H9 (cell line): ENCODE measurements around the gene VEGFA. TPM values are rescaled to one million over a fixed set of nuclear protein-coding genes. Genes with fewer than 3 reads are reported as not detected.
A peak's percentile ranks its signal among the peaks of the same experiment; 100 is the strongest.

Experiments used
- DNase-seq: peaks from one replicate; pipeline ENCODE4 v3.0.0-alpha.2; 2017
- H2AFZ ChIP-seq: one replicate; pipeline ENCODE4 v1.6.1; 2013; ENCODE audit warnings: mild to moderate bottlenecking, low read length, control low read depth, moderate library complexity
- H2AK5ac ChIP-seq: 2 replicates; pipeline ENCODE4 v1.6.1; 2013; ENCODE audit warnings: low read length, control low read depth, mixed read lengths; ENCODE audit not compliant: insufficient read length
- H2BK120ac ChIP-seq: one replicate; pipeline ENCODE4 v1.6.1; 2013; ENCODE audit warnings: low read depth, mild to moderate bottlenecking, low read length, control low read depth, inconsistent platforms; ENCODE audit not compliant: poor library complexity, severe bottlenecking
- H2BK12ac ChIP-seq: 2 replicates; pipeline ENCODE4 v1.6.1; 2013; ENCODE audit warnings: low read length, control low read depth, mixed read lengths, low read depth; ENCODE audit not compliant: insufficient read length
- H2BK15ac ChIP-seq: 2 replicates; pipeline ENCODE4 v1.6.1; 2013; ENCODE audit warnings: low read depth, low read length, control low read depth
- H2BK20ac ChIP-seq: one replicate; pipeline ENCODE4 v1.6.1; 2013; ENCODE audit warnings: low read depth, mild to moderate bottlenecking, low read length, control low read depth, inconsistent platforms; ENCODE audit not compliant: poor library complexity, severe bottlenecking
- H2BK5ac ChIP-seq: 2 replicates; pipeline ENCODE4 v1.6.1; 2013; ENCODE audit warnings: low read length, control low read depth, mixed read lengths; ENCODE audit not compliant: insufficient read length
- H3K14ac ChIP-seq: 2 replicates; pipeline ENCODE4 v1.6.1; 2013; ENCODE audit warnings: low read length, control low read depth; ENCODE audit not compliant: insufficient read depth
- H3K18ac ChIP-seq: 2 replicates; pipeline ENCODE4 v1.6.1; 2013; ENCODE audit warnings: low read depth, mild to moderate bottlenecking, mixed read lengths, low read length, control low read depth; ENCODE audit not compliant: insufficient read length
- H3K23ac ChIP-seq: 2 replicates; pipeline ENCODE4 v1.6.1; 2013; ENCODE audit warnings: low read length, control low read depth, mixed read lengths, low read depth; ENCODE audit not compliant: insufficient read length
- H3K23me2 ChIP-seq: 2 replicates; pipeline ENCODE4 v1.6.1; 2013; ENCODE audit warnings: low read depth, mild to moderate bottlenecking, mixed read lengths, low read length, control low read depth; ENCODE audit not compliant: insufficient read length, poor library complexity, severe bottlenecking
- H3K27ac ChIP-seq: 2 replicates; pipeline ENCODE4 v1.5.1; 2013; ENCODE audit warnings: low read length, control low read depth, mixed read lengths, low read depth; ENCODE audit not compliant: insufficient read length
- H3K27me3 ChIP-seq: 2 replicates; pipeline ENCODE4 v1.6.1; 2013; ENCODE audit warnings: low read length, control low read depth, inconsistent platforms; ENCODE audit not compliant: insufficient read depth
- H3K4ac ChIP-seq: 2 replicates; pipeline ENCODE4 v1.6.1; 2013; ENCODE audit warnings: low read depth, mild to moderate bottlenecking, control low read depth, inconsistent platforms, low read length, moderate library complexity
- H3K4me1 ChIP-seq: 2 replicates; pipeline ENCODE4 v1.6.1; 2013; ENCODE audit warnings: low read length, control low read depth, inconsistent platforms; ENCODE audit not compliant: insufficient read depth
- H3K4me2 ChIP-seq: 2 replicates; pipeline ENCODE4 v1.6.1; 2013; ENCODE audit warnings: low read length, control low read depth, mixed read lengths; ENCODE audit not compliant: insufficient read length, insufficient read depth
- H3K56ac ChIP-seq: 2 replicates; pipeline ENCODE4 v1.6.1; 2013; ENCODE audit warnings: low read depth, mild to moderate bottlenecking, mixed read lengths, low read length, control low read depth; ENCODE audit not compliant: insufficient read length
- H3K79me1 ChIP-seq: 2 replicates; pipeline ENCODE4 v1.6.1; 2013; ENCODE audit warnings: low read depth, mild to moderate bottlenecking, moderate library complexity, low read length, control low read depth, inconsistent platforms; ENCODE audit not compliant: insufficient read depth, poor library complexity, severe bottlenecking
- H3K79me2 ChIP-seq: 2 replicates; pipeline ENCODE4 v1.6.1; 2013; ENCODE audit warnings: low read length, control low read depth, inconsistent platforms; ENCODE audit not compliant: insufficient read depth
- H3K9ac ChIP-seq: 2 replicates; pipeline ENCODE4 v1.6.1; 2013; ENCODE audit warnings: low read length, control low read depth, mixed read lengths; ENCODE audit not compliant: insufficient read length; ENCODE audit errors: extremely low read depth
- H3K9me3 ChIP-seq: one replicate; pipeline ENCODE4 v1.6.1; 2013; ENCODE audit warnings: low read depth, low read length, inconsistent platforms; ENCODE audit not compliant: control insufficient read depth
- H3T11ph ChIP-seq: one replicate; pipeline ENCODE4 v1.6.1; 2013; ENCODE audit warnings: mild to moderate bottlenecking, low read length, control low read depth, inconsistent platforms
- H4K20me1 ChIP-seq: one replicate; pipeline ENCODE4 v1.6.1; 2013; ENCODE audit not compliant: control insufficient read depth, insufficient read length, insufficient read depth
- H4K5ac ChIP-seq: 2 replicates; pipeline ENCODE4 v1.6.1; 2013; ENCODE audit warnings: low read depth, mild to moderate bottlenecking, mixed read lengths, low read length, control low read depth; ENCODE audit not compliant: insufficient read length
- H4K8ac ChIP-seq: replicated peaks from 2 replicates; pipeline ENCODE4 v1.6.1; 2013; ENCODE audit warnings: low read length, control low read depth, mixed read lengths, low read depth; ENCODE audit not compliant: insufficient read length
- H4K91ac ChIP-seq: 2 replicates; pipeline ENCODE4 v1.6.1; 2013; ENCODE audit warnings: low read depth, mild to moderate bottlenecking, moderate library complexity, mixed read lengths, low read length, control low read depth; ENCODE audit not compliant: insufficient read length
- H3K27ac Mint-ChIP-seq, 3 experiments: 2 replicates in 2 of 3; 3 replicates in 1 of 3; pipeline ENCODE4 v1.8.0; 2020 to 2021; ENCODE audit warnings: mixed read lengths in 3 of 3, mild to moderate bottlenecking in 1 of 3, moderate library complexity in 1 of 3
- H3K27me3 Mint-ChIP-seq: 2 replicates; pipeline ENCODE4 v1.8.0; 2021; ENCODE audit warnings: low read depth, mild to moderate bottlenecking, moderate library complexity, mixed read lengths
- H3K36me3 Mint-ChIP-seq, 3 experiments: 2 replicates in 2 of 3; 3 replicates in 1 of 3; pipeline ENCODE4 v1.8.0; 2020 to 2021; ENCODE audit warnings: low read depth in 3 of 3, mixed read lengths in 3 of 3; ENCODE audit not compliant: insufficient read depth in 1 of 3
- H3K4me1 Mint-ChIP-seq, 2 experiments: 2 replicates each; pipeline ENCODE4 v1.8.0; 2020; ENCODE audit warnings: mixed read lengths in 2 of 2
- H3K4me3 Mint-ChIP-seq, 2 experiments: 2 replicates in 1 of 2; 3 replicates in 1 of 2; pipeline ENCODE4 v1.8.0; 2020 to 2021; ENCODE audit warnings: mild to moderate bottlenecking in 2 of 2, mixed read lengths in 2 of 2, moderate library complexity in 1 of 2
- H3K9me3 Mint-ChIP-seq, 2 experiments: 2 replicates in 1 of 2; 3 replicates in 1 of 2; pipeline ENCODE4 v1.8.0; 2020; ENCODE audit warnings: mild to moderate bottlenecking in 2 of 2, mixed read lengths in 2 of 2, moderate library complexity in 1 of 2
- WGBS: extraction: QIAGEN DNeasy Blood & Tissue Kit; methylation state at CpG from one replicate; pipeline ENCODE4 v1.1.7; 2013; ENCODE audit warnings: missing lambda C conversion rate, low lambda C conversion rate, mixed read lengths; ENCODE audit not compliant: insufficient read length; ENCODE audit errors: extremely low coverage; 5-methylcytosine and 5-hydroxymethylcytosine counted together
- total RNA-seq: library from RNA; stranded (reverse); gene quantifications from 2 replicates; pipeline ENCODE4 v1.2.1, GENCODE V29; 2021
- TF ChIP-seq, protein P1 (sequence below): fragments of 200-600 bp; sonication (generic); conservative IDR thresholded peaks from 3 replicates; pipeline ENCODE4 v1.8.0; 2021; ENCODE audit warnings: antibody characterized with exemption, mild to moderate bottlenecking

The VEGFA gene
- total RNA-seq, 1 experiment from 2014 or later = 47.9 TPM

DNA sequence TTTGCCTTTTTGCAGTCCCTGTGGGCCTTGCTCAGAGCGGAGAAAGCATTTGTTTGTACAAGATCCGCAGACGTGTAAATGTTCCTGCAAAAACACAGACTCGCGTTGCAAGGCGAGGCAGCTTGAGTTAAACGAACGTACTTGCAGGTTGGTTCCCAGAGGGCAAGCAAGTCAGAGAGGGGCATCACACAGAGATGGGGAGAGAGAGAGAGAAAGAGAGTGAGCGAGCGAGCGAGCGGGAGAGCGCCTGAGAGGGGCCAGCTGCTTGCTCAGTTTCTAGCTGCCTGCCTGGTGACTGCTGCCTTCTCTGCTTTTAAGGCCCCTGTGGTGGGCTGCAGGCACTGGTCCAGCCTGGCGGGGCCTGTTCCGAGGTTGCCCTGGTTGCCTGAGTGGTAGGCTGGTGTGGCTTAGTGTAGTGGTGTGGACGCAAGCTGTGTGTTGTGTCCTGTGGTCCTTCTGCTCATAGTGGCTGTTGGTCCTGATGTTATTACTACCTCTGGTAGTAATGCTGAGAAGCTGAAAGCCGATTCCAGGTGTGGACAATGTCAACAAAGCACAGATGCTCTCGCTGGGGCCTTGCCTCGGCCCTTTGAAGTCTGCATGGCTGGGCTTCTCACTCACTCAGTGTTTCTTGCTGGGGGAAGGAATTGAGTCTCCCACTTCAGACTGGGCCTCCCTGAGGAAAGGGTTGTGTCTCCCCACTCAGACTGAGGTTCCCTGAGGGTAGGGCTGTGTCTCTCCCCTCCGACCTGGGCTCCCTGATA, 12.1 kb downstream of the VEGFA start:
- H3K9ac ChIP-seq = no peak overlapping the region
- TF ChIP-seq, protein P1, sequence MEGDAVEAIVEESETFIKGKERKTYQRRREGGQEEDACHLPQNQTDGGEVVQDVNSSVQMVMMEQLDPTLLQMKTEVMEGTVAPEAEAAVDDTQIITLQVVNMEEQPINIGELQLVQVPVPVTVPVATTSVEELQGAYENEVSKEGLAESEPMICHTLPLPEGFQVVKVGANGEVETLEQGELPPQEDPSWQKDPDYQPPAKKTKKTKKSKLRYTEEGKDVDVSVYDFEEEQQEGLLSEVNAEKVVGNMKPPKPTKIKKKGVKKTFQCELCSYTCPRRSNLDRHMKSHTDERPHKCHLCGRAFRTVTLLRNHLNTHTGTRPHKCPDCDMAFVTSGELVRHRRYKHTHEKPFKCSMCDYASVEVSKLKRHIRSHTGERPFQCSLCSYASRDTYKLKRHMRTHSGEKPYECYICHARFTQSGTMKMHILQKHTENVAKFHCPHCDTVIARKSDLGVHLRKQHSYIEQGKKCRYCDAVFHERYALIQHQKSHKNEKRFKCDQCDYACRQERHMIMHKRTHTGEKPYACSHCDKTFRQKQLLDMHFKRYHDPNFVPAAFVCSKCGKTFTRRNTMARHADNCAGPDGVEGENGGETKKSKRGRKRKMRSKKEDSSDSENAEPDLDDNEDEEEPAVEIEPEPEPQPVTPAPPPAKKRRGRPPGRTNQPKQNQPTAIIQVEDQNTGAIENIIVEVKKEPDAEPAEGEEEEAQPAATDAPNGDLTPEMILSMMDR = no peak
- no peak overlapping the region for H2AFZ ChIP-seq
- no peak overlapping the region for H4K5ac ChIP-seq
- DNase-seq = no peak
- no peak overlapping the region for H2BK120ac ChIP-seq
- Mint-ChIP-seq H3K27me3 (no peaks in the 10 kb centered on the region), H3K9me3 (no peaks in the 10 kb centered on the region), H3K27ac (peak overlapping the region in 2 of 3 experiments; percentile 33 to 88; a peak in 5 of 7 replicates), H3K4me3 (no peak overlapping the region), H3K36me3 (peaks cover 42 to 87% (median 86%) of the 10 kb centered on the region in 3 experiments), H3K4me1 (no peaks in the 10 kb centered on the region)
- H4K8ac ChIP-seq = no peak overlapping the region
- no peak overlapping the region for H4K91ac ChIP-seq
- no peaks in the 10 kb centered on the region for H3K9me3 ChIP-seq
- H3K18ac ChIP-seq = no peak overlapping the region
- H3T11ph ChIP-seq = no peak overlapping the region
- no peak overlapping the region for H3K27ac ChIP-seq
- no peak overlapping the region for H3K23ac ChIP-seq
- H3K23me2 ChIP-seq = no peaks in the 10 kb centered on the region
- no peaks in the 10 kb centered on the region for H3K27me3 ChIP-seq
- H2BK5ac ChIP-seq = no peak overlapping the region
- no peak overlapping the region for H3K14ac ChIP-seq
- no peaks in the 10 kb centered on the region for H3K79me2 ChIP-seq
- H4K20me1 ChIP-seq = no peaks in the 10 kb centered on the region
- no peak overlapping the region for H2BK20ac ChIP-seq
- no peak overlapping the region for H3K4ac ChIP-seq
- no peaks in the 10 kb centered on the region for H3K4me1 ChIP-seq
- H2AK5ac ChIP-seq = no peak overlapping the region
- WGBS = no CpG with 5 or more reads among the region's 20 CpGs
- H2BK12ac ChIP-seq = no peak overlapping the region
- peaks cover 4% of the 10 kb centered on the region for H3K79me1 ChIP-seq
- no peak overlapping the region for H2BK15ac ChIP-seq
- no peak overlapping the region for H3K56ac ChIP-seq
- no peak overlapping the region for H3K4me2 ChIP-seq
